ENCODE results near the gene TTC28.
"Not testable (repeated sequence)": the region's sequence is repeated elsewhere in the genome, so short reads cannot be mapped to it uniquely, and the experiment has no call there.

Gene TTC28

DNA sequence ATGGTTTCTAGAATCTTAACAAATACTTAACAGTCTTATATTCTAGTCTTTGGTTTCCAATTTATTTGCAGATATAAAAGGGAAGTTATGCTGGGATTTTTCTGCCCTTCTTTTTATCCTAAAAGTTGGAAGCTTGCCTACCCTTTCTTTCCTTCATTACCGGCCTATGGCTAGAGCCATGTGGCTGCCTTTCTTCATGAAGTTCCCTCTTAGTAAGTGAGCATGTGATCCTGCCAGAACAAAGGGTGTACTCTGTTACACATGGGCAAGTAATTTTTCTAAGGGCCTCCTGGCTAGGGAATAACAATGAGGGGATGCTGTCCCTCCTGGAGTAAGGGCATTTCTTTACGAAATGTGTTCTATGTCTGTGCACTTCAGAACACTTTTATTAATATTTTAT, 508.5 kb downstream of the TTC28 start:
- Histone ChIP-seq H3K14ac (ENCODE audit: low read length in 2 of 2) (no peak overlapping the region), H3K27me3 (ENCODE audit: control insufficient read depth in 1 of 2, insufficient read depth in 1 of 2, low read length in 2 of 2) (no peaks in the 10 kb centered on the region), H3K23ac (ENCODE audit: low read length in 2 of 2) (no peak overlapping the region), H3K18ac (ENCODE audit: low read depth in 1 of 2, low read length in 2 of 2) (no peak overlapping the region), H2BK5ac (ENCODE audit: low read depth, low read length, poor library complexity, severe bottlenecking) (no peak overlapping the region), H4K8ac (ENCODE audit: low read length) (no peak overlapping the region), H3K9me3 (ENCODE audit: control insufficient read depth, low read length) (no peaks in the 10 kb centered on the region), H3K4me1 (ENCODE audit: control insufficient read depth, insufficient read depth, low read depth, low read length) (no peaks in the 10 kb centered on the region), H3K36me3 (ENCODE audit: control insufficient read depth in 1 of 2, insufficient read depth in 2 of 2, low read depth in 1 of 2, low read length in 2 of 2) (no peaks in the 10 kb centered on the region), H3K4me2 (ENCODE audit: low read length, poor library complexity, severe bottlenecking) (no peak overlapping the region), H3K27ac (ENCODE audit: low read length, poor library complexity, severe bottlenecking) (no peak overlapping the region), H3K9ac (ENCODE audit: low read length) (peak overlapping the region; percentile 25), H2BK120ac (ENCODE audit: low read depth, low read length) (no peak overlapping the region), H3K4ac (ENCODE audit: low read depth in 1 of 2, low read length in 2 of 2) (no peak overlapping the region), H3K79me1 (replicated peaks; ENCODE audit: low read length, poor library complexity, severe bottlenecking) (peaks cover 8% of the 10 kb centered on the region), H3K4me3 (ENCODE audit: insufficient read depth in 1 of 2, low read depth in 1 of 2, low read length in 2 of 2) (no peak overlapping the region), H2BK15ac (ENCODE audit: low read depth, poor library complexity, severe bottlenecking) (no peak overlapping the region), H2AFZ (ENCODE audit: low read depth, low read length) (no peak overlapping the region), H4K91ac (ENCODE audit: low read length) (no peak overlapping the region), H2BK12ac (ENCODE audit: low read length in 2 of 2) (no peak overlapping the region), H2AK5ac (ENCODE audit: low read length, severe bottlenecking) (no peak overlapping the region)
- 93% methylated on average over 1 of the region's 2 CpGs for WGBS
- no peak for DNase-seq

- not testable (repeated sequence) for DNase-seq; H2BK15ac ChIP-seq (ENCODE audit: low read depth, poor library complexity, severe bottlenecking); H3K79me1 ChIP-seq (replicated peaks; ENCODE audit: low read length, poor library complexity, severe bottlenecking); H2BK120ac ChIP-seq (ENCODE audit: low read depth, low read length); H4K8ac ChIP-seq (ENCODE audit: low read length); H2AK5ac ChIP-seq (ENCODE audit: low read length, severe bottlenecking); H2BK12ac ChIP-seq (ENCODE audit: low read length in 2 of 2); H3K9ac ChIP-seq (ENCODE audit: low read length); H2BK5ac ChIP-seq (ENCODE audit: low read depth, low read length, poor library complexity, severe bottlenecking); H3K27ac ChIP-seq (ENCODE audit: low read length, poor library complexity, severe bottlenecking); H3K36me3 ChIP-seq (ENCODE audit: control insufficient read depth in 1 of 2, insufficient read depth in 2 of 2, low read depth in 1 of 2, low read length in 2 of 2); H3K9me3 ChIP-seq (ENCODE audit: control insufficient read depth, low read length); H3K14ac ChIP-seq (ENCODE audit: low read length in 2 of 2); H3K23ac ChIP-seq (ENCODE audit: low read length in 2 of 2); H3K4ac ChIP-seq (ENCODE audit: low read depth in 1 of 2, low read length in 2 of 2); H3K4me3 ChIP-seq (ENCODE audit: insufficient read depth in 1 of 2, low read depth in 1 of 2, low read length in 2 of 2); H4K91ac ChIP-seq (ENCODE audit: low read length); H2AFZ ChIP-seq (ENCODE audit: low read depth, low read length); H3K27me3 ChIP-seq (ENCODE audit: control insufficient read depth in 1 of 2, insufficient read depth in 1 of 2, low read length in 2 of 2); H3K4me1 ChIP-seq (ENCODE audit: control insufficient read depth, insufficient read depth, low read depth, low read length); H3K18ac ChIP-seq (ENCODE audit: low read depth in 1 of 2, low read length in 2 of 2); H3K4me2 ChIP-seq (ENCODE audit: low read length, poor library complexity, severe bottlenecking)
- 100% methylated on average over 1 of the region's 2 CpGs for WGBS
Measured at GRCh38 chr22:28169314-28169713, 510.3 kb downstream of the TTC28 start.

DNA sequence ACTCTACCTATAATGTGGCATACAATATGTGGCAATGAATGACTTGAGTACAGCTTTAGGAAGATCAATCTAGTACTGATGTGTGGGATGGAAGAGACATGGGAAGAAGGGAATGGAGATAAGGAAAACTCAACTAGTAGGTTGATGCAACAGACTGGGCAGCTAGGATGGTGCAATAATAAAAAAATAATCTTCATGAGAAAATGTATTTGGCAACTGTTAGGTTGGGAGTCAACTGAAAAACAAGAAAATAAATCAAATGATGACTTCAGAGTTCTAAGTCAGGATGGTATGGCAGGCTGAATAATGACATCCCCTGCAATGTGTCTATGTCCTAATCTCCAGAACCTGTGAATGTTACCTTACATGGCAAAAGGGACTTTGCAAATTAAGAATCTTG, 523.8 kb downstream of the TTC28 start:
- Histone ChIP-seq H3K36me3 (ENCODE audit: control insufficient read depth in 1 of 2, insufficient read depth in 2 of 2, low read depth in 1 of 2, low read length in 2 of 2) (no peaks in the 10 kb centered on the region), H3K27ac (ENCODE audit: low read length, poor library complexity, severe bottlenecking) (no peak overlapping the region), H2BK120ac (ENCODE audit: low read depth, low read length) (no peak overlapping the region), H3K27me3 (ENCODE audit: control insufficient read depth in 1 of 2, insufficient read depth in 1 of 2, low read length in 2 of 2) (no peaks in the 10 kb centered on the region), H4K8ac (ENCODE audit: low read length) (no peak overlapping the region), H2BK15ac (ENCODE audit: low read depth, poor library complexity, severe bottlenecking) (no peak overlapping the region), H3K9ac (ENCODE audit: low read length) (no peak overlapping the region), H3K4me3 (ENCODE audit: insufficient read depth in 1 of 2, low read depth in 1 of 2, low read length in 2 of 2) (no peak overlapping the region), H2AFZ (ENCODE audit: low read depth, low read length) (no peak overlapping the region), H3K4me1 (ENCODE audit: control insufficient read depth, insufficient read depth, low read depth, low read length) (no peaks in the 10 kb centered on the region), H3K18ac (ENCODE audit: low read depth in 1 of 2, low read length in 2 of 2) (no peak overlapping the region), H2BK5ac (ENCODE audit: low read depth, low read length, poor library complexity, severe bottlenecking) (no peak overlapping the region), H3K9me3 (ENCODE audit: control insufficient read depth, low read length) (peaks cover 12% of the 10 kb centered on the region), H3K4me2 (ENCODE audit: low read length, poor library complexity, severe bottlenecking) (no peak overlapping the region), H3K4ac (ENCODE audit: low read depth in 1 of 2, low read length in 2 of 2) (no peak overlapping the region), H3K79me1 (replicated peaks; ENCODE audit: low read length, poor library complexity, severe bottlenecking) (no peaks in the 10 kb centered on the region), H2BK12ac (ENCODE audit: low read length in 2 of 2) (no peak overlapping the region), H4K91ac (ENCODE audit: low read length) (no peak overlapping the region), H3K23ac (ENCODE audit: low read length in 2 of 2) (no peak overlapping the region), H3K14ac (ENCODE audit: low read length in 2 of 2) (no peak overlapping the region), H2AK5ac (ENCODE audit: low read length, severe bottlenecking) (no peak overlapping the region)
- DNase-seq = no peak

DNA sequence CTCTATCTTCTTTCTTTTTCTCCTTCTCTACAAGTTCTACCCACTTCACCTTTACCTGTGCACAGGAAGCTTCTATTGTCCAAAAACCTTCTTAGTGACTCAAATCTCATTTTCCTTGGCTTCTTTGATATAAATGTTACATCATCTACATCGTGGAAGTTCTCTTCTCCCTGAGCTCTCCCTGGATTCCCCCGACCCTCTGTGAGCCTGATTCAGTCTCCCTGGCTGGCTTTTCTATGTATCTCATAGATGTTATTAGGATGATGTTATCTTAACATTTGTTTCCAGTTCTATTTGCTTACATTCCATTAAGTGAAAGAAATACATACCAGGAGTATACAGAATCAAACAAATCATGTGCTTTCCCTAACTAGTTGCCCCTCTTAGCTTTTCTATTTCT, 524.8 kb downstream of the TTC28 start:
- Histone ChIP-seq H2AFZ (ENCODE audit: low read depth, low read length) (no peak overlapping the region), H3K4ac (ENCODE audit: low read depth in 1 of 2, low read length in 2 of 2) (no peak overlapping the region), H2BK12ac (ENCODE audit: low read length in 2 of 2) (no peak overlapping the region), H2BK120ac (ENCODE audit: low read depth, low read length) (no peak overlapping the region), H3K36me3 (ENCODE audit: control insufficient read depth in 1 of 2, insufficient read depth in 2 of 2, low read depth in 1 of 2, low read length in 2 of 2) (no peaks in the 10 kb centered on the region), H3K4me1 (ENCODE audit: control insufficient read depth, insufficient read depth, low read depth, low read length) (no peaks in the 10 kb centered on the region), H2AK5ac (ENCODE audit: low read length, severe bottlenecking) (no peak overlapping the region), H4K91ac (ENCODE audit: low read length) (no peak overlapping the region), H3K9me3 (ENCODE audit: control insufficient read depth, low read length) (peaks cover 12% of the 10 kb centered on the region), H3K9ac (ENCODE audit: low read length) (no peak overlapping the region), H4K8ac (ENCODE audit: low read length) (no peak overlapping the region), H2BK5ac (ENCODE audit: low read depth, low read length, poor library complexity, severe bottlenecking) (no peak overlapping the region), H3K23ac (ENCODE audit: low read length in 2 of 2) (no peak overlapping the region), H3K14ac (ENCODE audit: low read length in 2 of 2) (no peak overlapping the region), H3K4me3 (ENCODE audit: insufficient read depth in 1 of 2, low read depth in 1 of 2, low read length in 2 of 2) (no peak overlapping the region), H2BK15ac (ENCODE audit: low read depth, poor library complexity, severe bottlenecking) (no peak overlapping the region), H3K79me1 (replicated peaks; ENCODE audit: low read length, poor library complexity, severe bottlenecking) (no peaks in the 10 kb centered on the region), H3K18ac (ENCODE audit: low read depth in 1 of 2, low read length in 2 of 2) (no peak overlapping the region), H3K4me2 (ENCODE audit: low read length, poor library complexity, severe bottlenecking) (no peak overlapping the region), H3K27ac (ENCODE audit: low read length, poor library complexity, severe bottlenecking) (peak overlapping the region; percentile 45), H3K27me3 (ENCODE audit: control insufficient read depth in 1 of 2, insufficient read depth in 1 of 2, low read length in 2 of 2) (no peaks in the 10 kb centered on the region)
- no peak for DNase-seq
- no CpG with 5 or more reads among the region's 2 CpGs for WGBS
